HG03520 (cell line): ENCODE measurements around the gene PKM.

ENCODE experiments used
- ATAC-seq: cut with Tn5 transposase; IDR thresholded peaks from one replicate; pipeline ENCODE4 v1.9.1; 2021; ENCODE audit warnings: mild to moderate bottlenecking, moderate library complexity; ENCODE audit not compliant: unreplicated experiment

PKM gene

GRCh38 chr15:72236381-72237003 lies 5.5 kb upstream of the PKM start:
- ATAC-seq: no peak

GRCh38 chr15:72235298-72235697 lies 4.3 kb upstream of the PKM start:
- no peak for ATAC-seq

- no peak for ATAC-seq
Measured at GRCh38 chr15:72233769-72234168, 2.8 kb upstream of the PKM start.

GRCh38 chr15:72231833-72232478 lies 966 bp upstream of the PKM start:
- no peak for ATAC-seq

GRCh38 chr15:72230197-72231065 lies 559 bp downstream of the PKM start:
- no peak for ATAC-seq

DNA sequence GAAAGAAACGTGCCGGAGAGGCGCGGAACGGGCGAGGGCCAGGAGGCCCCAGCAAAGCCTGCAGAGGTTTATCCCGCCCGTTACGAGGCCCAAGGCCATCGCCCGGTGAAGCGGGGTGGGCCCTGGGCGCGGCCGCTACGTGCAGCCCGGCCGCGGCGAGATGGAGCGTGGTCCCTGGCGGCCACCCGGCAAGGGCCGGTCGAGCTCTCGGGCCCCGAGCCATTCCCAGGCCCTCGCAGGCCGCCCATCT lies 1.1 kb downstream of the PKM start:
- no peak for ATAC-seq

DNA sequence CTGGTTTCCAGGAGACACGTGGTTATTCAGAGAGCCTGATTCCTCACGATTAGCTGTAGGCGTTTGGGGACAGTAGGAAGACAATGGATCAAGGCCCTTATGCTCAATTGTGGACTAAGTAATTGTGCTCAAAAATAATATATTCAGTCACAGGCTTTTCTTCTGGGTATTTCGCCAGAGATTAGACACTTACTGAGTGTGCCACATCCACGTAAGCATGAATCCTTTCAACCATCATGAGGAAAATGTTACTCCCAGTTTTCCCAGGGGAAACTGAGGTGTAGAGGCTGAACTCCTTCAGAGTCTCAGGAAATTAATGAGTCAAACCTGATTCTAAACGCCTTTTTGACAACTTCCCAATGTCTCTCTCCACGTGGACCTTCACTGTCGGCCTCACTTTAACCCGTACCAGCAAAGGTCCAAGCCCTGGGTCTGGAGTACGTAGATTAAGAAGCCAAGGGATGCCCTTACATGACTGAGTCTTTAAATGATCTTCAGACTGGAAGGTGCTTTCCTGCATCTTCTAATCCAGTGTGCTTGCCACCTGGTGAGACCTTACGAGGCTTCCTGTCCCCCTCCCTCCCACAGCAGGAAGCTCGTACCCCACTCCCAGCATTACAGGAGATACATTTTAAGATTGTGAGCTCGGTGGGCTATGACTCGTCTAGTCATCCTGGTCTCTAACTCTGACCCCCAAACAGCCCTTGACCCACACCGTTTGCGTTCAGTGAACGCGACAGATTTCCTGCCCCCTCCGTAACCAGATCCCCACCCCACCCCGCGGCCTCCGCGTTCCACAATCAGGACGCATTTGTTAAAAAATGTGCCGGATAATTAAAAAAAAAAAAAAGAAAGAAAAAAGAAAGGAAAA lies 1.7 kb downstream of the PKM start:
- no peak for ATAC-seq

DNA sequence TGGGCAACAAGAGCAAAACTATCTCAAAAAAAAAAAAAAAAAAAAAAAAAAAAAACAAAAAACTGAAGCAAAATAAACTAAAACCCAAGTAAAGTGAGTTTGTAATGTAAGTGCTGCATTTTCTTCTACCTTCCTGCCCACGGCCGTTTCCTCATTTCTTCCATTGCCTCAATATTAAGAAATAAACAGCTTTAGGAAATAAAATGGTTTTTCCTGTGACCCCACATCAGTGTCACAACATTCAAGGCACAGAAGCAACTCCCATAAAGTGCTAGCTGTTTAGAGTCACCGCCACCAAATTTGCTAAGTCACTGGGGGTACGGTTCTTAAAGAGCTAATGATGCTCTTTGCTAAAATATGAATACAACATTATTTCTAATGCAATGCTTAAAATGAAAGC lies 3.3 kb downstream of the PKM start:
- ATAC-seq: no peak

GRCh38 chr15:72227192-72227586 lies 3.8 kb downstream of the PKM start:
- ATAC-seq: no peak

DNA sequence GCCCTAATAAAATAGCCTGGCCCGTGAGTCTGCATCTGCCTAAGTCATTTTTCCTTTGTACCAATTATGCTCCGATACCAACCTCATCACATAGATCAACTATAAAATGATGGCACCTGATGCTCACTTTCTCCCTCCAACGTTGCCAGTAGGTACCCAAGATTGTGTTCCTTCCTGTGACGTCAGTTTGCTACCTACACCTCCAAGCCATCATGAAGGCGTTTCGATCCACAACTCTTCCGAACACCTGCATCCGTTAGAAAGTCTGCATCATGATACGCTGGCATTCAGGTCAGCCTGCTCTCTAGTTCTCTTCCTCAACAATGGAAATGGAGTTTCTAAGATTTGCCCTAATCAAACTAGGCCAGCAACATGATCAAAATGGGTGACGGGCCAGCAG lies 7.7 kb downstream of the PKM start:
- no peak for ATAC-seq

DNA sequence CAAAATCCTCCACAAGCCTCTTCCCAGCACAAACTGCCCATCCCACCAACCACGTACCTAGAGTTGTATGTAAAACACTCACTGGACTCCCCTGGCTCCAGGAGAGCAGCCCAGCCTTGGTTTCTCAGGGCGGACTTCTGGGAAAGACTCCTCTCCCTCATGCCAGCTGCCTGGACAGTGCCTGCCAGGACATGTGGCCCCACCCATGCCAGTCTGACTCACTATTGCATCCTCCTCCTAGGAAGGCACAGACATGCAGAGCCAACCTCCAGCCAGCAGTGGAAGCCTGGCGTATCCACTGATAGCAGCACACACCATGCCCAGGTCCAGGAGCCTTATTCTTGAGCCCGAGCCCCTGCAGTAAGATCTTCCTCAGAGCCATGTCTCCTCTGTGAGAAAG lies 8.6 kb downstream of the PKM start:
- no peak for ATAC-seq

DNA sequence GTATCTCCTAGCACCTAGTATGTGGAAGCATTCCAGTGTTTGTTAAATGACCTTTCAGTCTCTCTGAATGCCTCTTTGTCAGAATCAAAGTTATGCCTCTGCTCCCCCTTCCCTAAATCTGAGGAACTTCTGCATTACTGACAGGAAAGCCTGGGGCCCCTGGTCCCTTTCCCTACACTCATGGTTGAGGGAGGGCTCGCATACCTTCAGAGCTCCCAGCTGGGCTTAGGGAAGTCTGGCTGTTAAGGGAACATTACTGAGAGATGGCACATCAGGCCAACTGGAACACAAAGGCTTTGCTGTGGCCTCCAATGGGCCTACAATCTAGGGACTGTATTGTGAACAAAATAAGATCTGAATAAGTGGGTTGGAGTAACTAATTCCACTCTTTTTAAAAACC lies 10.3 kb downstream of the PKM start:
- no peak for ATAC-seq

GRCh38 chr15:72217216-72217615 lies 13.8 kb downstream of the PKM start:
- ATAC-seq: no peak

- ATAC-seq: no peak
Measured at GRCh38 chr15:72216079-72216478, 14.9 kb downstream of the PKM start.

GRCh38 chr15:72207558-72208085 lies 23.4 kb downstream of the PKM start:
- no peak for ATAC-seq

GRCh38 chr15:72206677-72207000 lies 24.4 kb downstream of the PKM start:
- no peak for ATAC-seq

GRCh38 chr15:72205896-72206676 lies 24.9 kb downstream of the PKM start:
- no peak for ATAC-seq

DNA sequence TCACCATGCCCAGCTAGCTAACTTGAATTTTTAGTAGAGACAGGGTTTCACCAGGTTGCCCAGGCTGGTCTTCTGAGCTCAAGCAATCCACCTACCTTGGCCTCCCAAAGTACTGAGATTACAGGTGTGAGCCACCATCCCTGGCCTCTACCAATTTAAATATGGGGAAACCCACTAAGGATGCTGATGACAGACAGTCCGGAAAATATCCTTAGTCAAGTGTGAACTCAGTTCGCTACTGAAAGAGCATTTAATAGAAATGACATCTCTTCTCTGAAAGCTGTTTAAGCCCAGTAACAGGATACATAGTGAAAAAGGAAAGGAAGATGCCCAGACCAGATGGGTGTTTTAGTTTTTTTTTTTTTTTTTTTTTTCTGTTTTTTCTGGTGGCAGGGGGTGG lies 25.7 kb downstream of the PKM start:
- no peak for ATAC-seq

GRCh38 chr15:72203507-72203837 lies 27.5 kb downstream of the PKM start:
- no peak for ATAC-seq

GRCh38 chr15:72202801-72203506 lies 28.0 kb downstream of the PKM start:
- no peak for ATAC-seq
